Hematopoietic multipotent progenitor cell treated with erythropoietin and hydrocortisone succinate and interleukin-3 and kit ligand, for 17 days (in vitro differentiated cells): Measurements from ENCODE around the gene FNBP1L.

Source experiments
- DNase-seq: peaks from one replicate; pipeline ENCODE4 v3.0.0-alpha.2; 2015; ENCODE audit warnings: low spot score

Gene FNBP1L

GRCh38 chr1:93489756-93490155 is 41.8 kb downstream of the FNBP1L start:
- no peak for DNase-seq

- no peak for DNase-seq
Measured at GRCh38 chr1:93490357-93490756, 42.4 kb downstream of the FNBP1L start.

GRCh38 chr1:93495911-93496310 is 48.0 kb downstream of the FNBP1L start:
- DNase-seq, result no peak

- no peak for DNase-seq
Measured at GRCh38 chr1:93496520-93496919, 48.6 kb downstream of the FNBP1L start.

GRCh38 chr1:93499075-93499474 is 51.2 kb downstream of the FNBP1L start:
- no peak for DNase-seq

- DNase-seq, result no peak
Measured at GRCh38 chr1:93499533-93499932, 51.6 kb downstream of the FNBP1L start.

GRCh38 chr1:93500275-93500674 is 52.4 kb downstream of the FNBP1L start:
- no peak for DNase-seq

GRCh38 chr1:93501399-93501798 is 53.5 kb downstream of the FNBP1L start:
- no peak for DNase-seq

GRCh38 chr1:93501829-93502369 is 54.0 kb downstream of the FNBP1L start:
- no peak for DNase-seq

- no peak for DNase-seq
Measured at GRCh38 chr1:93502571-93502970, 54.7 kb downstream of the FNBP1L start.

GRCh38 chr1:93503163-93503562 is 55.2 kb downstream of the FNBP1L start:
- DNase-seq, result no peak

- no peak for DNase-seq
Measured at GRCh38 chr1:93503816-93504215, 55.9 kb downstream of the FNBP1L start.

GRCh38 chr1:93504247-93505033 is 56.5 kb downstream of the FNBP1L start:
- no peak for DNase-seq

GRCh38 chr1:93506126-93506525 is 58.2 kb downstream of the FNBP1L start:
- DNase-seq, result no peak

GRCh38 chr1:93516164-93516563 is 68.2 kb downstream of the FNBP1L start:
- no peak for DNase-seq

GRCh38 chr1:93518516-93518915 is 70.6 kb downstream of the FNBP1L start:
- DNase-seq, result no peak

GRCh38 chr1:93519199-93519829 is 71.4 kb downstream of the FNBP1L start:
- no peak for DNase-seq

GRCh38 chr1:93521618-93522017 is 73.7 kb downstream of the FNBP1L start:
- no peak for DNase-seq

- no peak for DNase-seq
Measured at GRCh38 chr1:93522721-93523120, 74.8 kb downstream of the FNBP1L start.

- no peak for DNase-seq
Measured at GRCh38 chr1:93525431-93525830, 77.5 kb downstream of the FNBP1L start.

- DNase-seq, result no peak
Measured at GRCh38 chr1:93526431-93526830, 78.5 kb downstream of the FNBP1L start.

- no peak for DNase-seq
Measured at GRCh38 chr1:93528412-93528811, 80.5 kb downstream of the FNBP1L start.

GRCh38 chr1:93531193-93531592 is 83.3 kb downstream of the FNBP1L start:
- no peak for DNase-seq
